ENCODE results near the gene FRS2.

DNA sequence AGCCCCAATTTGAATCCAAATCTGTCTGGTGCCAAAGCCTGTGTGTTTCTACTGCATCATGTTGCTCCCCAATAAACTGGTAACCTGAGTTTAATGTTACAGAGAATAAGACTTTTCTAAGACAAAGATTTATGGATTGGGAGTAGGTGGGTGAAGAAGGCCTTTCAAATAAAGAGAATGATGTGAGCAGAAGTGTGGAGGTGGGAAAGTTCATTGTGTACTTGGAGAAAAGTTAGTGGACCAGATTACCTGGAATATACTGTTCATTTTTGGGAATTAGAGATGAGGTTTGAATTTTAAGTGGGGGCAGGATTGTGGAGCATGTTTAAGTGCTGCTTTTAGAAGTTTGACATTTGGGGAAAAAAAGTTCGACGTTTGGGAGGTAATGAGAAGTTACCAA is 3.1 kb downstream of the FRS2 start:
- no peak for TF ChIP-seq POLR2AphosphoS5 (IDR thresholded peaks at IDR 0.05; ENCODE audit: borderline replicate concordance, low read depth, low read length)
- no peak for TF ChIP-seq EZH2 (IDR thresholded peaks at IDR 0.05)
- TF ChIP-seq FOXP2 (optimal IDR thresholded peaks at IDR 0.05; ENCODE audit: control extremely low read depth, extremely low read length, insufficient read depth) = no peak
